OCI-LY7 (cell line): ENCODE data around the gene NUB1. TPM values are rescaled to one million over a fixed set of nuclear protein-coding genes. Genes with fewer than 3 reads are reported as not detected.

Source experiments
- BruUV-seq: library from RNA; stranded (reverse); fragments of 400-500 nt; replicated peaks from 2 replicates; lab custom pipeline; 2021; lab: Mats Ljungman, UMichigan
- CTCF ChIA-PET: fragments of 300-600 bp; sonication (Branson Sonifier 250); formaldehyde crosslinking; loops from one replicate; lab custom pipeline; 2022; ENCODE audit warnings: antibody characterized with exemption; ENCODE audit not compliant: unreplicated experiment; lab: Charles Lee
- POLR2A ChIA-PET: fragments of 300-600 bp; sonication (Branson Sonifier 250); formaldehyde crosslinking; loops from one replicate; lab custom pipeline; 2022; ENCODE audit warnings: antibody characterized with exemption; lab: Charles Lee
- DNase-seq: peaks from one replicate; pipeline ENCODE4 v3.0.0-alpha.2; 2015; ENCODE audit warnings: low spot score
- H2AFZ ChIP-seq: fragments of 200-600 bp; sonication (generic), shearing (Covaris generic); 2 replicates; pipeline ENCODE4 v1.6.1; 2014; ENCODE audit warnings: mild to moderate bottlenecking, antibody characterized with exemption, low read length, moderate library complexity
- H3K27ac ChIP-seq: fragments of 200-600 bp; sonication (generic); 2 replicates; pipeline ENCODE4 v1.5.1; 2014; ENCODE audit warnings: mixed run types, low read depth, mild to moderate bottlenecking, moderate library complexity, low read length, inconsistent platforms; ENCODE audit not compliant: poor library complexity, severe bottlenecking
- H3K36me3 ChIP-seq: fragments of 200-600 bp; sonication (generic); 2 replicates; pipeline ENCODE4 v1.6.1; 2014; ENCODE audit warnings: mild to moderate bottlenecking, antibody characterized with exemption, low read length, moderate library complexity, mixed read lengths; ENCODE audit not compliant: insufficient read depth
- H3K4me1 ChIP-seq: fragments of 200-600 bp; sonication (generic); 2 replicates; pipeline ENCODE4 v1.5.1; 2014; ENCODE audit warnings: mild to moderate bottlenecking, low read length; ENCODE audit not compliant: insufficient read depth, poor library complexity, severe bottlenecking
- H3K4me2 ChIP-seq: fragments of 200-600 bp; sonication (generic); 2 replicates; pipeline ENCODE4 v1.6.1; 2014; ENCODE audit warnings: mild to moderate bottlenecking, low read length
- H3K4me3 ChIP-seq: fragments of 200-600 bp; sonication (generic); 2 replicates; pipeline ENCODE4 v1.5.1; 2014; ENCODE audit warnings: mild to moderate bottlenecking, low read depth, low read length; ENCODE audit not compliant: poor library complexity, severe bottlenecking
- H3K79me2 ChIP-seq: fragments of 200-600 bp; sonication (generic); 2 replicates; pipeline ENCODE4 v1.6.1; 2016; ENCODE audit warnings: low read depth, mild to moderate bottlenecking, low read length, moderate library complexity, mixed read lengths; ENCODE audit not compliant: insufficient read depth
- H3K9me2 ChIP-seq: fragments of 200-600 bp; sonication (generic); 2 replicates; pipeline ENCODE4 v1.6.1; 2016; ENCODE audit warnings: mild to moderate bottlenecking, low read length, mixed read lengths; ENCODE audit not compliant: insufficient read depth
- H3K9me3 ChIP-seq: fragments of 200-600 bp; sonication (generic); 2 replicates; pipeline ENCODE4 v1.6.1; 2014; ENCODE audit warnings: mild to moderate bottlenecking, mixed run types, low read length, mixed read lengths
- H4K20me1 ChIP-seq: fragments of 200-600 bp; sonication (generic); 2 replicates; pipeline ENCODE4 v1.6.1; 2014; ENCODE audit warnings: mild to moderate bottlenecking, antibody characterized with exemption, low read length, moderate library complexity, mixed read lengths; ENCODE audit not compliant: insufficient read depth
- CTCF ChIP-seq: fragments of 200-600 bp; sonication (generic); conservative IDR thresholded peaks from 2 replicates; pipeline ENCODE4 v1.5.1; 2014; ENCODE audit warnings: mild to moderate bottlenecking, antibody characterized with exemption, low read length, moderate library complexity, mixed read lengths
- EZH2phosphoT487 ChIP-seq: fragments of 200-600 bp; sonication (generic); IDR thresholded peaks from 2 replicates; pipeline ENCODE4 v1.6.1; 2018; ENCODE audit warnings: low read depth, borderline replicate concordance, mild to moderate bottlenecking, mixed run types, antibody characterized with exemption, low read length, moderate library complexity, mixed read lengths
- intact Hi-C: fragments of 100-400 bp; cut with micrococcal nuclease; formaldehyde crosslinking; loops from one replicate; pipeline ENCODE4 v1.10.0; 2022; ENCODE audit not compliant: unreplicated experiment
- total RNA-seq, 2 experiments: library from RNA; depleted of rRNA in 1 of 2; stranded (reverse); fragments of >200 nt in 1 of 2; shearing (Covaris generic) in 1 of 2; gene quantifications; 2 replicates each; pipeline ENCODE4 v1.2.3, GENCODE V29; 2014 to 2022

The NUB1 gene
- total RNA-seq, 2 experiments from 2014 or later: 44.1 to 50.7 TPM

GRCh38 chr7:151361193-151361959 lies 19.8 kb downstream of the NUB1 start:
- H3K4me2 ChIP-seq: no peak overlapping the region
- ChIA-PET POLR2A (interaction anchor here (1.0 to 1.2 kb wide), 2 partner anchors 9 to 40 kb away, joined by 3 to 4 read pairs; no protein-coding TSS in a partner anchor), CTCF (no interaction called here)
- H3K27ac ChIP-seq: no peak overlapping the region
- no TSS peak for BruUV-seq
- no peak for TF ChIP-seq EZH2phosphoT487
- no peak for TF ChIP-seq CTCF
- no peak for DNase-seq
- peaks cover 53% of the 10 kb centered on the region for H3K36me3 ChIP-seq
- no peaks in the 10 kb centered on the region for H3K9me2 ChIP-seq
- no peaks in the 10 kb centered on the region for H4K20me1 ChIP-seq
- H3K9me3 ChIP-seq: no peaks in the 10 kb centered on the region
- H3K4me1 ChIP-seq: no peaks in the 10 kb centered on the region
- H3K4me3 ChIP-seq: no peak overlapping the region
- H2AFZ ChIP-seq: no peak overlapping the region
- intact Hi-C loops: no loop called here
- no peaks in the 10 kb centered on the region for H3K79me2 ChIP-seq

GRCh38 chr7:151363182-151363581 lies 21.6 kb downstream of the NUB1 start:
- intact Hi-C loops: no loop called here
- no peak for DNase-seq
- H3K27ac ChIP-seq: no peak overlapping the region
- H3K4me3 ChIP-seq: no peak overlapping the region
- POLR2A ChIA-PET: interaction anchor here (0.7 to 1.0 kb wide), 2 partner anchors 276 to 398 kb away, joined by 3 read pairs; no protein-coding TSS in a partner anchor
- no peak overlapping the region for H3K4me2 ChIP-seq
- no TSS peak for BruUV-seq
- TF ChIP-seq CTCF (no peak), EZH2phosphoT487 (no peak)
- H2AFZ ChIP-seq: no peak overlapping the region
- peaks cover 2% of the 10 kb centered on the region for H3K4me1 ChIP-seq
- H3K36me3 ChIP-seq: peaks cover 40% of the 10 kb centered on the region
- no peaks in the 10 kb centered on the region for H3K9me3 ChIP-seq
- H3K79me2 ChIP-seq: no peaks in the 10 kb centered on the region
- no peaks in the 10 kb centered on the region for H3K9me2 ChIP-seq
- H4K20me1 ChIP-seq: no peaks in the 10 kb centered on the region
- CTCF ChIA-PET: no interaction called here
